Effector memory CD8-positive, alpha-beta T cell (primary cell): ENCODE results near the gene ACACB.

Source experiments
- ATAC-seq: fragments of 150-1000 bp; cut with Tn5 transposase; replicated peaks from 2 replicates; pipeline ENCODE4 v1.10.0; 2021; ENCODE audit warnings: mild to moderate bottlenecking, moderate library complexity
- DNase-seq, 3 experiments: peaks; one replicate each; pipeline ENCODE4 v3.0.0; 2021
- H3K27ac Mint-ChIP-seq, 2 donors: one replicate each; pipeline ENCODE4 v1.8.0; 2022; ENCODE audit warnings: mild to moderate bottlenecking in 2 of 2, mixed read lengths in 2 of 2, moderate library complexity in 2 of 2
- H3K27me3 Mint-ChIP-seq, 2 donors: one replicate each; pipeline ENCODE4 v1.8.0; 2022; ENCODE audit warnings: mixed read lengths in 2 of 2
- H3K36me3 Mint-ChIP-seq: one replicate; pipeline ENCODE4 v1.8.0; 2022; ENCODE audit warnings: mild to moderate bottlenecking, moderate library complexity, mixed read lengths; ENCODE audit not compliant: insufficient read depth
- H3K4me1 Mint-ChIP-seq, 2 donors: one replicate each; pipeline ENCODE4 v1.8.0; 2022; ENCODE audit warnings: low read depth in 2 of 2, mixed read lengths in 2 of 2
- H3K4me3 Mint-ChIP-seq, 2 donors: one replicate each; pipeline ENCODE4 v1.8.0; 2022; ENCODE audit warnings: mild to moderate bottlenecking in 2 of 2, mixed read lengths in 2 of 2, moderate library complexity in 2 of 2
- H3K9me3 Mint-ChIP-seq, 2 donors: one replicate each; pipeline ENCODE4 v1.8.0; 2022; ENCODE audit warnings: mixed read lengths in 2 of 2

ACACB gene

GRCh38 chr12:109200825-109201495, 84.6 kb downstream of the ACACB start:
- H3K27ac Mint-ChIP-seq, result no peak overlapping the region
- H3K9me3 Mint-ChIP-seq, result no peaks in the 10 kb centered on the region
- H3K27me3 Mint-ChIP-seq, result no peaks in the 10 kb centered on the region
- peaks cover 6% of the 10 kb centered on the region for H3K36me3 Mint-ChIP-seq
- DNase-seq (no peak), ATAC-seq (no peak)
- no peak overlapping the region for H3K4me3 Mint-ChIP-seq
- H3K4me1 Mint-ChIP-seq, result peaks cover 0 to 3% of the 10 kb centered on the region in 2 donors

GRCh38 chr12:109201496-109201885, 85.1 kb downstream of the ACACB start:
- Mint-ChIP-seq H3K9me3 (no peaks in the 10 kb centered on the region), H3K36me3 (peaks cover 7% of the 10 kb centered on the region), H3K4me3 (no peak overlapping the region), H3K27ac (no peak overlapping the region), H3K4me1 (peaks cover 0 to 3% of the 10 kb centered on the region in 2 donors), H3K27me3 (no peaks in the 10 kb centered on the region)
- ATAC-seq (no peak), DNase-seq (no peak)

GRCh38 chr12:109202770-109203169, 86.4 kb downstream of the ACACB start:
- Mint-ChIP-seq H3K9me3 (no peaks in the 10 kb centered on the region), H3K36me3 (peaks cover 14% of the 10 kb centered on the region), H3K4me1 (peaks cover 0 to 3% of the 10 kb centered on the region in 2 donors), H3K27ac (no peak overlapping the region), H3K27me3 (no peaks in the 10 kb centered on the region), H3K4me3 (no peak overlapping the region)
- no peak for ATAC-seq
- DNase-seq, result no peak

GRCh38 chr12:109203480-109203879, 87.1 kb downstream of the ACACB start:
- H3K27ac Mint-ChIP-seq, result no peak overlapping the region
- no peak overlapping the region for H3K4me3 Mint-ChIP-seq
- ATAC-seq (no peak), DNase-seq (no peak)
- H3K36me3 Mint-ChIP-seq, result peaks cover 14% of the 10 kb centered on the region
- H3K9me3 Mint-ChIP-seq, result no peaks in the 10 kb centered on the region
- peaks cover 0 to 3% of the 10 kb centered on the region in 2 donors for H3K4me1 Mint-ChIP-seq
- H3K27me3 Mint-ChIP-seq, result no peaks in the 10 kb centered on the region

- ATAC-seq (no peak), DNase-seq (no peak)
- Mint-ChIP-seq H3K4me3 (no peak overlapping the region), H3K36me3 (peaks cover 11% of the 10 kb centered on the region), H3K9me3 (no peaks in the 10 kb centered on the region), H3K27me3 (no peaks in the 10 kb centered on the region), H3K4me1 (no peaks in the 10 kb centered on the region), H3K27ac (no peak overlapping the region)
These were observed 92.7 kb downstream of the ACACB start for GRCh38 chr12:109209082-109209481.

GRCh38 chr12:109212460-109213115, 96.2 kb downstream of the ACACB start:
- DNase-seq (no peak), ATAC-seq (no peak)
- H3K27me3 Mint-ChIP-seq, result no peaks in the 10 kb centered on the region
- peak overlapping the region in 1 of 2 donors; percentile 19 for H3K27ac Mint-ChIP-seq
- no peaks in the 10 kb centered on the region for H3K4me1 Mint-ChIP-seq
- H3K36me3 Mint-ChIP-seq, result peaks cover 5% of the 10 kb centered on the region
- H3K4me3 Mint-ChIP-seq, result no peak overlapping the region
- no peaks in the 10 kb centered on the region for H3K9me3 Mint-ChIP-seq

- Mint-ChIP-seq H3K4me1 (no peaks in the 10 kb centered on the region), H3K4me3 (no peak overlapping the region), H3K27ac (peak overlapping the region in 1 of 2 donors; percentile 59), H3K27me3 (no peaks in the 10 kb centered on the region), H3K9me3 (no peaks in the 10 kb centered on the region), H3K36me3 (peaks cover 5% of the 10 kb centered on the region)
- DNase-seq, result no peak
- no peak for ATAC-seq
These were observed 97.7 kb downstream of the ACACB start for GRCh38 chr12:109214131-109214530.

- H3K4me3 Mint-ChIP-seq, result no peak overlapping the region
- H3K4me1 Mint-ChIP-seq, result no peaks in the 10 kb centered on the region
- H3K9me3 Mint-ChIP-seq, result no peaks in the 10 kb centered on the region
- ATAC-seq, result no peak
- no peak for DNase-seq
- H3K27ac Mint-ChIP-seq, result no peak overlapping the region
- H3K27me3 Mint-ChIP-seq, result no peaks in the 10 kb centered on the region
- H3K36me3 Mint-ChIP-seq, result peaks cover 5% of the 10 kb centered on the region
These were observed 102.6 kb downstream of the ACACB start for GRCh38 chr12:109218996-109219395.

GRCh38 chr12:109219938-109220337, 103.6 kb downstream of the ACACB start:
- Mint-ChIP-seq H3K27me3 (no peaks in the 10 kb centered on the region), H3K27ac (no peak overlapping the region), H3K4me3 (no peak overlapping the region), H3K36me3 (peaks cover 5% of the 10 kb centered on the region), H3K9me3 (no peaks in the 10 kb centered on the region), H3K4me1 (no peaks in the 10 kb centered on the region)
- DNase-seq (no peak), ATAC-seq (no peak)

GRCh38 chr12:109221277-109221931, 105.0 kb downstream of the ACACB start:
- Mint-ChIP-seq H3K36me3 (peaks cover 3% of the 10 kb centered on the region), H3K4me3 (no peak overlapping the region), H3K27ac (no peak overlapping the region), H3K4me1 (no peaks in the 10 kb centered on the region), H3K27me3 (no peaks in the 10 kb centered on the region), H3K9me3 (no peaks in the 10 kb centered on the region)
- no peak for DNase-seq
- ATAC-seq, result no peak

GRCh38 chr12:109222062-109222461, 105.7 kb downstream of the ACACB start:
- Mint-ChIP-seq H3K4me3 (no peak overlapping the region), H3K36me3 (peaks cover 3% of the 10 kb centered on the region), H3K9me3 (no peaks in the 10 kb centered on the region), H3K27ac (no peak overlapping the region), H3K27me3 (no peaks in the 10 kb centered on the region), H3K4me1 (no peaks in the 10 kb centered on the region)
- no peak for ATAC-seq
- DNase-seq, result no peak

- no peaks in the 10 kb centered on the region for H3K9me3 Mint-ChIP-seq
- ATAC-seq, result no peak
- H3K27ac Mint-ChIP-seq, result no peak overlapping the region
- peaks cover 3% of the 10 kb centered on the region for H3K36me3 Mint-ChIP-seq
- no peak for DNase-seq
- no peak overlapping the region for H3K4me3 Mint-ChIP-seq
- H3K27me3 Mint-ChIP-seq, result no peaks in the 10 kb centered on the region
- no peaks in the 10 kb centered on the region for H3K4me1 Mint-ChIP-seq
These were observed 106.1 kb downstream of the ACACB start for GRCh38 chr12:109222496-109222895.

GRCh38 chr12:109223211-109223610, 106.8 kb downstream of the ACACB start:
- H3K4me3 Mint-ChIP-seq, result no peak overlapping the region
- DNase-seq, result no peak
- no peaks in the 10 kb centered on the region for H3K27me3 Mint-ChIP-seq
- H3K36me3 Mint-ChIP-seq, result peaks cover 3% of the 10 kb centered on the region
- ATAC-seq, result no peak
- H3K4me1 Mint-ChIP-seq, result no peaks in the 10 kb centered on the region
- no peak overlapping the region for H3K27ac Mint-ChIP-seq
- H3K9me3 Mint-ChIP-seq, result no peaks in the 10 kb centered on the region

GRCh38 chr12:109223868-109224267, 107.5 kb downstream of the ACACB start:
- H3K4me1 Mint-ChIP-seq, result no peaks in the 10 kb centered on the region
- ATAC-seq (no peak), DNase-seq (no peak)
- peaks cover 3% of the 10 kb centered on the region for H3K36me3 Mint-ChIP-seq
- H3K9me3 Mint-ChIP-seq, result no peaks in the 10 kb centered on the region
- H3K27me3 Mint-ChIP-seq, result no peaks in the 10 kb centered on the region
- no peak overlapping the region for H3K27ac Mint-ChIP-seq
- no peak overlapping the region for H3K4me3 Mint-ChIP-seq
